ENCODE results near the gene SLC22A12.
"Not testable (repeated sequence)": the region's sequence is repeated elsewhere in the genome, so short reads cannot be mapped to it uniquely, and the experiment has no call there.

The SLC22A12 gene

GRCh38 chr11:64590763-64591221 is at the start of gene SLC22A12:
Gene SLC22A12 (plus strand): TSS chr11:64591220. CDS start chr11:64591557, 337 bp downstream.
- no peak for DNase-seq

DNA sequence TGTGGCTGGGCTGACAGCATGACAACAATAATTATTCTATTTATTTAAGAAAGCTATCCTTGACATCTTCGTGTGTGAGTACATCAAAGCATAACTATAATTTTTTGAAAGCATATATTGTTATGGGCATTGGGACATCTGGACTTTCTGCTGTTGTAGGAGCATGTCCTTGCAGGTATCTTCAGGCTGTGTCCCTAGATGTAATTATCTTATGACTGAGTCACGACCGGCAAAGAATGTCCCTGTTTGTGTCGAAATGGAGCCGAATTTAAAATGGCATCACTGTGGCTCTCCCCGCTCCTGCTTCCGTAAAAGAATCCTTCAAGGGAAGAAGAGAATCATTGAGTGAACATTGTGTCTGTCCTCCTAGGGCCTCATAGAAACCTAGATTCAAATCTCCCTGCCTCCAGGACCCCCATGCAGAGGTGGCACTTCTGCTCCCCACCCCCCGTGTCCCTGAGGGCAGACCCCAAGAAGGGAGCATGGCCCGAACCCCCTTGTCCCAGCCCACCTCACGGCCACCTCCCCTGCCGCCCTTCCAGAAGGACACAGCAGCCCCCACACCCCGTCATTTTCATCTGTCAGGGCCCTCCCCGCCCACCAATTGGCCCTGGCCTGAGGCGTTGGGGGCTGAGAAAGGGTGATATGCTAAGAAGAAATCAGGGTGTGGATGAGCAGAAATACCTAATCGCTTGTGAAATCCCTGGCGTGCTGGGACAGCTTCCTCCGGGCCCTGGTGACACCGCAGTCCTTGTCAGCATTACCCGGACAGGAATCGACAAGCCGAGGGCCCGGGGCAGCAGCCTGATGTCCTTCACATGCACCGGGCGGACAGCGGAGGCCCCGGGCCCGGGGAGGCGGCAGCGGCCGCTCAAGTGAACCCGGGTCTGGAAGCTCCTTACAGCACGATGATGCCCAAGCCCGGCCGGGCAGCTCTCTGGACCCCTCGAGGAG is 48.6 kb upstream of the SLC22A12 start:
- no peak for DNase-seq

DNA sequence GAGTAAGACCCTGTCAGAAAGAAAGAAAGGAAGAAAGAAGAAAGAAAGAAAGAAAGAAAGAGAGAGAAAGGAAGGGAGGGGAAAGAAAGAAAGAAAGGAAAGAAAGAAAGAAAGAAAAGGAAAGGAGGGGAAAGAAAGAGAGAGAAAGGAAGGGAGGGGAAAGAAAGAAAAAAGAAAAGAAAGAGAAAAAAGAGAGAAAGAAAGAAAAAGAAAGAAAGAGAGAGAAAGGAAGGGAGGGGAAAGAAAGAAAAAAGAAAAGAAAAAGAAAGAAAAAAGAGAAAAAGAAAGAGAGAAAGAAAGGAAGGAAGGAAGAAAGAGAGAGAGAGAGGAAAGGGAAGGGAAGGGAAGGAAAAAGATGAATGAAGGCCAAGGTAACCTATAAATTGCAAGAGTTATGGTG is 47.2 kb upstream of the SLC22A12 start:
- no peak for DNase-seq

- no peak for DNase-seq
Measured at GRCh38 chr11:64544616-64545296, 46.3 kb upstream of the SLC22A12 start.

GRCh38 chr11:64545619-64546018 is 45.4 kb upstream of the SLC22A12 start:
- no peak for DNase-seq

DNA sequence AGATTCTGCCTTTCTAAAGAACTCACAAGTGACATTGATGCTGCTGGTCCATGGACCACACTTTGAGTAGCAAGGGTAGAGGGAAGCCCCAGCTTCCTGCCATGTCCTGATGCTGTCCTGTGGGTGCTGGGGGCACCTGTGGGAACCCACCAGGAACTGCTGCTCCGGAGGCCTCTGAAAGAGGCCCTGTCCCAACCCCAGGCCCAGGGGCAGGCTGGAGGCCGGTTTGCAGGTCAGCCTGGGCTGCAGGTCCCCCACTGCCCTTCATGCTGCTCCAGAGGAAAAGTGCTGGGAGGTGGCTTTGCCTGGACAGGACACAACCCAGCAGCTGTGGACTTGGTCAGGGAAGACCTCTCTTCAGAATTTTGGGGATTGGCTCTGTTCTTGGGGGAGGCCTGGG is 44.8 kb upstream of the SLC22A12 start:
- DNase-seq: no peak

- DNase-seq: no peak
Measured at GRCh38 chr11:64546600-64546999, 44.4 kb upstream of the SLC22A12 start.

DNA sequence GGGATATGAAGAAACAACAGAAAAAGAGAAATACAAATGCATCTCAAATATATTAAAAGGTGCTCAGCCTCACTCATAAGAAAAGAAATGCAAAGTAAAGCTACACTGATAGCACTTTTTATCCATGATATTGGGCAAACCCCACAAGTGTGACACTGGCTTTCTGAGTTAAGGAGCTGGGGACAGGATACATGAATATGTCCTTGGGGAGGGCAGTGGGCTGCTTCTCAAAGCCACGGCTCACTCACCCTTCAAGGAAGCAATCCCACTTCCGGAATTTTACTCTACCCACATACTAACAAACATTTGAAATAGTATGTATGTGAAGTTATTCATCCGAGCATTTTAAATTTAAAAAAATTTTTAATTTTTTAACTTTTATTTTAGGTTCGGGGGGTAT is 41.1 kb upstream of the SLC22A12 start:
- no peak for DNase-seq

DNA sequence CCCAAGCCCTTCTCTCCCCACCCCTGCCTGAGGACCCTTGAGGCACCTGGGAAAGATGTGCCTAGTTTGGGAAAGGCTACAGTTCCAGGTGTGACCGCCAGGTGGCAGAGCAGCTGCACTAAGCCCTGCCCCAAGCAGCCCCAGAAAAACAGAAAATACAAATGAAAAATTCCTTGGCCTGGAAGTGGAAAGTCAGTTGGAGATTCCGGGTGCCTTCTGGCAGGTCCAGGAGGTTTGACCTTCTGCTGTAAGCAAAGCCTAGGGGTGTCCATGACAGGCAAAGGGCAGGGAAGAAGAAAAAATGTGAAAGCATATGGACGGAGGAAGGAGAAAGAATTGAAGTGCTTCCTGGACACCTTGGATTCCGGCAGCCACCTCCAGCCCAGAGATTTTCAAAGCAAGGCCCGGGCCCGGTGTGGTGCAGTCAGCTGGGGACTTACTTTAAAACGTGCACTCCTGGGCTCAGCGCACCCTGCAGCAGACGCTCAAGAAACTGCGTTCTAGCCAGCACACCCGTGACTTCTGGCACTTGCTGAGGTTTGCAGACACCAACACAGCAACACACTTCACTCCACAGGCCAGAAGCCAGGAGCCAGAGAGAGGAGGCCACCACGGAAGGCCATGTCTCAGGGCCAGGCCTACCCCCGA is 37.3 kb upstream of the SLC22A12 start:
- no peak for DNase-seq

GRCh38 chr11:64556044-64556720 is 34.8 kb upstream of the SLC22A12 start:
- no peak for DNase-seq

GRCh38 chr11:64556721-64557250 is 34.2 kb upstream of the SLC22A12 start:
- DNase-seq: no peak

- DNase-seq: no peak
Measured at GRCh38 chr11:64558065-64558745, 32.8 kb upstream of the SLC22A12 start.

GRCh38 chr11:64558869-64559268 is 32.2 kb upstream of the SLC22A12 start:
- DNase-seq: no peak

GRCh38 chr11:64559351-64560138 is 31.5 kb upstream of the SLC22A12 start:
- no peak for DNase-seq

DNA sequence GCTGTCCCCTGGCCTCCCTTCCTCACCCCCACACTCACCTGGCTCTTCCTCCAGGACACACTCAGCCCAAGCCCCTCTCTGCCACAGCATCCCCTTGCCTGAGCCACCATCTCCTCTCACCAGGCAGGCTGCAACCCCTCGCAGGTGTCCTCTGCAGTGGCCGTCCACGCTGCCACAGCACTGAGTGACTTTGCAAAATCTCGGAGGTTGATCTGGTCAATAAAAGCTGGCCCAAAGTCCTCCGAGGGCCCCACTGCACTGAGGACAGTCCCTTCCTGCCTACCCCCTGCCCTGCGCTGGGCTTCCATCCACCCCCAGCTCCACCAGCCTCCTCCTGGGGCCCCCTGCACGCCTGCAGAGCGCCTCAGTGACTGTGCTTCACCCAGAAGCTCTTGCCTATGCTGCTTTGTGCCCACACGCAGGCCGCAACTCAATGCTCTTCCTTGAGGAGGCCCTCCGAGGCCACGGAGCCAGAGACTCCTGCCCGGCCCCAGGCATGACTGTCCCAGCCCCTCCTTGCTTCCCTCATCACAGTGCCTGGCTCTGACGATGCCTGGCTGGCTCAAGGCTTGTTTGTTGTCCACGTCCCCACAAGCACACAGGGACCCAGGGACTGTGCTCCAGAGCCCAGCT is 30.8 kb upstream of the SLC22A12 start:
- no peak for DNase-seq

- DNase-seq: no peak
Measured at GRCh38 chr11:64560941-64561340, 30.1 kb upstream of the SLC22A12 start.

GRCh38 chr11:64561429-64561828 is 29.6 kb upstream of the SLC22A12 start:
- DNase-seq: not testable (repeated sequence)

- DNase-seq: no peak
Measured at GRCh38 chr11:64561984-64562722, 28.9 kb upstream of the SLC22A12 start.

DNA sequence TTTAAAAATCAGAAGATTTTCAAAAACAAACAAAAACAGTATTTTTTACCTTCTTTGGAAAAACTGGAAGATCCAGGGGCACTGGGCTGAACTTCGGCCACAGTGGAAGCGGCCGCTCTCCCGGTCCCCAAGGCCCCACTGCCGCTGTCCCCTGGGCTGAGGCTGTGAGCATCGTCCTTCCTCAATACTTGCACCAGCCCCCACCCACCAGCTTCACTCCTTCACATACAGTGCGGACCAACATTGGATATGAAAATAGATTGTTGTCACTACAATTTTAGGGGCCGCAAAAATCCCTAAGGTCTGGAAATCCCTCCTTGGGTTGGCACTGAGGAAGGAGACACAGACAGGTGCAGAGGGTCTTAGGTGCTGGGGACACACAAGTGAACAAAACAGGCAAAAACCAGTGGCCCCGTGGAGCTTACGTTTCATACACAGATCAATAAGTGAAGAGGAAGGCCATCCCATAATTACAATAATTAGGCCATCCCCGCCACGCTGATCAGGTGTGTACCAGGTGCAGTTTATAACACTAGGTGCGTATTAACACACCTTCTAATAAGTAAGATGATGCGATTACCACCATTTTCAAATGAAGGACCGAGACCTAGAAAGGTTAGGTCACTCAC is 28.2 kb upstream of the SLC22A12 start:
- DNase-seq: no peak

Data from MV-4-11 (cell line).